MCF 10A (cell line): ENCODE measurements around the gene FMNL2. TPM values are rescaled to one million over a fixed set of nuclear protein-coding genes. Genes with fewer than 3 reads are reported as not detected.
A peak's percentile ranks its signal among the peaks of the same experiment; 100 is the strongest.

Source experiments
- BruUV-seq: library from RNA; stranded (reverse); fragments of 400-500 nt; replicated peaks from 2 replicates; lab custom pipeline; 2021; lab: Mats Ljungman, UMichigan
- CTCF ChIA-PET: fragments of 300-600 bp; sonication (Branson Sonifier 250); formaldehyde crosslinking; extraction: SDS; loops from one replicate; lab custom pipeline; 2021; ENCODE audit warnings: antibody characterized with exemption, inconsistent platforms; lab: Yijun Ruan, JAX
- POLR2A ChIA-PET: fragments of 300-600, 350-650 bp; sonication (Branson Sonifier 250); formaldehyde crosslinking; extraction: SDS; loops from one replicate; lab custom pipeline; 2020; ENCODE audit warnings: antibody characterized with exemption, inconsistent platforms; lab: Yijun Ruan, JAX
- DNase-seq: peaks from one replicate; pipeline ENCODE4 v3.0.0-alpha.2; 2018; ENCODE audit not compliant: unreplicated experiment
- H3K27ac Mint-ChIP-seq: one replicate; pipeline ENCODE4 v1.8.0; 2022; ENCODE audit warnings: mild to moderate bottlenecking, low read depth, mixed read lengths; ENCODE audit not compliant: unreplicated experiment
- H3K27me3 Mint-ChIP-seq: one replicate; pipeline ENCODE4 v1.8.0; 2022; ENCODE audit warnings: mixed read lengths; ENCODE audit not compliant: insufficient read depth, unreplicated experiment
- H3K36me3 Mint-ChIP-seq: one replicate; pipeline ENCODE4 v1.8.0; 2022; ENCODE audit warnings: mild to moderate bottlenecking, moderate library complexity, mixed read lengths; ENCODE audit not compliant: insufficient read depth, unreplicated experiment
- H3K4me1 Mint-ChIP-seq: one replicate; pipeline ENCODE4 v1.8.0; 2022; ENCODE audit warnings: mixed read lengths; ENCODE audit not compliant: insufficient read depth, unreplicated experiment
- H3K4me3 Mint-ChIP-seq: one replicate; pipeline ENCODE4 v1.8.0; 2022; ENCODE audit warnings: mild to moderate bottlenecking, moderate library complexity, mixed read lengths; ENCODE audit not compliant: unreplicated experiment
- H3K9me3 Mint-ChIP-seq: one replicate; pipeline ENCODE4 v1.8.0; 2022; ENCODE audit warnings: mixed read lengths; ENCODE audit not compliant: unreplicated experiment
- CTCF ChIP-seq: fragments of 200-600 bp; IDR thresholded peaks from one replicate; pipeline ENCODE4 v1.8.0; 2022; ENCODE audit warnings: antibody characterized with exemption, mild to moderate bottlenecking; ENCODE audit not compliant: unreplicated experiment
- intact Hi-C: fragments of 100-400 bp; cut with micrococcal nuclease; formaldehyde crosslinking; loops from 2 replicates; pipeline ENCODE4 v1.14.1; 2022
- total RNA-seq: library from RNA; stranded (reverse); gene quantifications from 2 replicates; pipeline ENCODE4 v1.2.3, GENCODE V29; 2022

Gene FMNL2
- total RNA-seq, 1 experiment from 2014 or later: 76.5 TPM

- no peaks in the 10 kb centered on the region for H3K9me3 Mint-ChIP-seq
- ChIA-PET POLR2A (interaction anchor here (1.2 kb wide), 1 partner anchor 405 kb away, joined by 3 read pairs; the partner anchor contains the start of gene STAM2), CTCF (interaction anchor here (0.7 to 2.2 kb wide), 3 partner anchors 8 to 10 kb away, joined by 3 to 5 read pairs (median 4); no protein-coding TSS in a partner anchor)
- no peak for DNase-seq
- H3K27me3 Mint-ChIP-seq: no peaks in the 10 kb centered on the region
- no peak for TF ChIP-seq CTCF
- H3K27ac Mint-ChIP-seq: peak overlapping the region; percentile 77
- peaks cover 15% of the 10 kb centered on the region for H3K36me3 Mint-ChIP-seq
- no peak overlapping the region for H3K4me3 Mint-ChIP-seq
- intact Hi-C loops: no loop called here
- no TSS peak for BruUV-seq
- peaks cover 28% of the 10 kb centered on the region for H3K4me1 Mint-ChIP-seq
Observed at GRCh38 chr2:152581360-152581759, 246.4 kb downstream of the FMNL2 start.

GRCh38 chr2:152582081-152582480 is 247.1 kb downstream of the FMNL2 start:
- no peak overlapping the region for H3K27ac Mint-ChIP-seq
- intact Hi-C loops: no loop called here

GRCh38 chr2:152583512-152584229 is 248.7 kb downstream of the FMNL2 start:
- Mint-ChIP-seq H3K9me3 (no peaks in the 10 kb centered on the region), H3K4me3 (no peak overlapping the region), H3K27ac (no peak overlapping the region), H3K4me1 (peaks cover 49% of the 10 kb centered on the region), H3K27me3 (no peaks in the 10 kb centered on the region), H3K36me3 (peaks cover 15% of the 10 kb centered on the region)
- DNase-seq: no peak
- intact Hi-C loops: no loop called here
- ChIA-PET POLR2A (interaction anchor here (0.7 kb wide), 1 partner anchor 134 kb away, joined by 3 read pairs; the partner anchor contains the start of gene PRPF40A), CTCF (interaction anchor here (0.7 to 2.2 kb wide), 3 partner anchors 12 to 35 kb away, joined by 3 to 5 read pairs (median 4); no protein-coding TSS in a partner anchor)
- no peak for TF ChIP-seq CTCF
- no TSS peak for BruUV-seq

More at GRCh38 chr2:152582081-152582480, 247.1 kb downstream of the FMNL2 start:
- Mint-ChIP-seq H3K9me3 (no peaks in the 10 kb centered on the region), H3K27me3 (no peaks in the 10 kb centered on the region), H3K36me3 (peaks cover 15% of the 10 kb centered on the region), H3K4me1 (peaks cover 36% of the 10 kb centered on the region), H3K4me3 (no peak overlapping the region)
- ChIA-PET POLR2A (interaction anchor here (0.8 to 1.2 kb wide), 2 partner anchors 82 to 406 kb away, joined by 3 to 5 read pairs; partner anchors contain the start of gene STAM2), CTCF (interaction anchor here (1.4 to 2.2 kb wide), 2 partner anchors 9 to 11 kb away, joined by 3 to 5 read pairs; no protein-coding TSS in a partner anchor)
- no peak for TF ChIP-seq CTCF
- BruUV-seq: no TSS peak
- no peak for DNase-seq

GRCh38 chr2:152584301-152584700 is 249.3 kb downstream of the FMNL2 start:
- no peak for TF ChIP-seq CTCF
- Mint-ChIP-seq H3K9me3 (no peaks in the 10 kb centered on the region), H3K4me1 (peaks cover 49% of the 10 kb centered on the region), H3K27me3 (no peaks in the 10 kb centered on the region), H3K4me3 (no peak overlapping the region), H3K27ac (no peak overlapping the region), H3K36me3 (peaks cover 19% of the 10 kb centered on the region)
- intact Hi-C loops: no loop called here
- ChIA-PET CTCF (interaction anchor here (1.1 kb wide), 1 partner anchor 13 kb away, joined by 3 read pairs; no protein-coding TSS in a partner anchor), POLR2A (no interaction called here)
- no peak for DNase-seq
- BruUV-seq: no TSS peak
